Hematopoietic multipotent progenitor cell (in vitro differentiated cells): Measurements from ENCODE around the gene ASB14. TPM values are rescaled to one million over a fixed set of nuclear protein-coding genes. Genes with fewer than 3 reads are reported as not detected.
"Not testable (repeated sequence)": the region's sequence is repeated elsewhere in the genome, so short reads cannot be mapped to it uniquely, and the experiment has no call there.

Source experiments
- DNase-seq, 3 donors: peaks; one replicate each; pipeline ENCODE4 v3.0.0-alpha.2; 2011 to 2015; ENCODE audit warnings: low read depth in 2 of 3, low spot score in 2 of 3
- total RNA-seq: library from RNA; depleted of rRNA; stranded (reverse); fragments of >200 nt; gene quantifications from one replicate; pipeline ENCODE4 v1.2.3, GENCODE V29; 2012

ASB14 gene
- total RNA-seq = not detected

DNA sequence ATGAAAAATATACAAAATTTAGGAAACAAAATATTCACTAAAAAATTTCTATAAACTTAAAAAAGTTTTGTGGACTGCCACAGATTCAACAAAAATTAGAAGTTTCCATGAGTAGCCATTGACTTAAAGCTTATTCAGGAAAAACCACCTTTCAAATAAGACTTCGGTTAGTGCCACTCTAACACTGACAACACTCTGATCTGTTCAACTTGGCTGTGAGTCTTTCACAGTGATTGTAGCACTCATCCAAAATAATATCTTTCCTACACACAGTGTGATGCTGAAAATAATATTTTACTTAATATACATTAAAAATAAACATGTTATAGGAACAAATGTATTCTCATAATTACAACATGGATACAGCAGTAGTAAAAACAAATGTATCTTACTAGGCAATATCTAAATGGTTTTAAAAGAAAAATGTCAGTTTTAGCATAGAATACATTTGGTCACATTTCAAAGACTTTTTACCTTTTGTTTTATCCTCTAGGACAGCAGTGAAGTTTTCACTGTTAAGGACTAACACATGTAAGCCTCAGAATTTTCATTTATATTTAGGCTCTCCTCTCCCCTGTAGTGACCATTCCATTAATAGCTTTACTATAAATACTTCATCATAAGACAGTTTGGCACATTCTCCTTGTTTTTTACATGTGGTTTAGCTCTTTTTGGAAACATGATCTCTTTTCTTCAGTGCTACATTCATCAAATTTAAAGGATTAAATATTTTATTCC is at the start of gene ASB14:
ASB14 (minus strand) TSS at position 527 of the 738 bp plus-strand sequence. CDS start 652 bp downstream, outside the sequence.
- DNase-seq = no peak

DNA sequence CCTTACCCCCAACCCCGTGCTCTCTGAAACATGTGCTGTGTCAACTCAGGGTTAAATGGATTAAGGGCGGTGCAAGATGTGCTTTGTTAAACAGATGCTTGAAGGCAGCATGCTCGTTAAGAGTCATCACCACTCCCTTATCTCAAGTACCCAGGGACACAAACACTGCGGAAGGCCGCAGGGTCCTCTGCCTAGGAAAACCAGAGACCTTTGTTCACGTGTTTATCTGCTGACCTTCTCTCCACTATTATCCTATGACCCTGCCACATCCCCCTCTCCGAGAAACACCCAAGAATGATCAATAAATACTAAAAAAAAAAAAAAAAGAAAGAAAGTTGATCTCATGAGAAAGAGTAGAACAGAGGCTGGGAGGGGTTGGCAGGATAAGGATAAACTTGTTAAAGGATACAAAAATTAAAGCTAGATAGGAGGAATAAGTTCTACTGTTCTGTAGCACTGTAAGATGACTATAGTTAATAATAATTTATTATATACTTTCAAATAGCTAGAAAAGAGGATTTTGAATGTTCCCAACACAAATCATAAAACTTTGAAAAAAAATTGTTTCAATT is 46.7 kb upstream of the ASB14 start:
- DNase-seq = not testable (repeated sequence)

DNA sequence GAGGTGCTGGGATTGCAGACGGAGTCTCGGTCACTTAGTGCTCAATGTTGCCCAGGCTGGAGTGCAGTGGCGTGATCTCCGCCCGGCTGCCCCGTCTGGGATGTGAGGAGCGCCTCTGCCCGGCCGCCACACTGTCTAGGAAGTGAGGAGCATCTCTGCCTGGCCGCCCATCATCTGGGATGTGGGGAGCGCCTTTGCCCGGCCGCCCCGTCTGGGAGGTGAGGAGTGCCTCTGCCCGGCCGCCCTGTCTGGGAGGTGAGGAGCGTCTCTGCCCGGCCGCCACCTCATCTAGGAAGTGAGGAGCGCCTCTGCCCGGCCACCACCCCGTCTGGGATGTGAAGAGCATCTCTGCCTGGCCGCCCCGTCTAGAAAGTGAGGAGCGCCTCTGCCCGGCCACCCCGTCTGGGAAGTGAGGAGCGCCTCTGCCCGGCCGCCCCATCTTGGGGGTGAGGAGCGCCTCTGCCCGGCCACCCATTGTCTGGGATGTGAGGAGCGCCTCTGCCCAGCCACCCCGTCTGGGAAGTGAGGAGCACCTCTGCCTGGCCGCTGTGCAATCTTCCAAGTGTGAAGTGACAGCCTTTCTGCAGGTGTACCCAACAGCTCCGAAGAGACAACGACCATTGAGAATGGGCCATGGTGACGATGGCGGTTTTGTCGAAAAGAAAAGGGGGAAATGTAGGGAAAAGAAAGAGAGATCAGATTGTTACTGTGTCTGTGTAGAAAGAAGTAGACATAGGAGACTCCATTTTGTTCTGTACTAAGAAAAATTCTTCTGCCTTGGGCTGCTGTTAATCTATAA is 46.0 kb upstream of the ASB14 start:
- not testable (repeated sequence) for DNase-seq

- no peak for DNase-seq
Observed at GRCh38 chr3:57335283-57335938, 42.9 kb upstream of the ASB14 start.

DNA sequence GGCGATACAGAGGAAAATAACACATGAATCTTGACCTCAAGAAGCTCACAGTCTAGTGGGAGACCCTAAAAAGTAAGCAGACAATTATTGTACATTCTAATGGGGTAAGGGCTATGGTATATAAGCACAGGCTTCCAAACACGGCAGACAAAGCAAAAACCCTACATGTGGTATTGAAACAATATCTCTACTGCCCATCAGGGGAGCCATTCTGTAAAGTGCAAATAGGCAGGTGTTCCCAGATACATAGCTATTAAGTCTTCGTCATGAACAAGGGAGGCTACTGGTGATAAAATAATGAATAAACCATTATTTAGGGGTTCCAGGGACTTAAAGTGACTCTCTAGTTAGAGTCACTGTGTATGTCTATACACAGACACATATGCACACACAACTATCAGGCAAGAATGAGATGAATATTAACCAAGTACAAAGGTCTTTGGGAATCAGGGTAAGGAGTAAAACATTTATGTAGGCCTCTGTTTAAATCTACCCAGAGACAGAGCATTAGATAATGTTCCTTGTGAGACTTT is 38.7 kb upstream of the ASB14 start:
- no peak for DNase-seq

DNA sequence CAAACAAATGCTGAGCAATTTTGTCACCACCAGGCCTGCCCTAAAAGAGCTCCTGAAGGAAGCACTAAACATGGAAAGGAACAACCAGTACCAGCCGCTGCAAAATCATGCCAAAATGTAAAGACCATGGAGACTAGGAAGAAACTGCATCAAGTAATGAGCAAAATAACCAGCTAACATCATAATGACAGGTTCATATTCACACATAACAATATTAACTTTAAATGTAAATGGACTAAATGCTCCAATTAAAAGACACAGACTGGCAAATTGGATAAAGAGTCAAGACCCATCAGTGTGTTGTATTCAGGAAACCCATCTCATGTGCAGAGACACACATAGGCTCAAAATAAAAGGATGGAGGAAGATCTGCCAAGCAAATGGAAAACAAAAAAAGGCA is 34.0 kb upstream of the ASB14 start:
- not testable (repeated sequence) for DNase-seq

GRCh38 chr3:57314204-57314603 is 21.7 kb upstream of the ASB14 start:
- DNase-seq = no peak

GRCh38 chr3:57309769-57310360 is 17.4 kb upstream of the ASB14 start:
- DNase-seq = peak in 2 of 3 donors; percentile 22 to 36

DNA sequence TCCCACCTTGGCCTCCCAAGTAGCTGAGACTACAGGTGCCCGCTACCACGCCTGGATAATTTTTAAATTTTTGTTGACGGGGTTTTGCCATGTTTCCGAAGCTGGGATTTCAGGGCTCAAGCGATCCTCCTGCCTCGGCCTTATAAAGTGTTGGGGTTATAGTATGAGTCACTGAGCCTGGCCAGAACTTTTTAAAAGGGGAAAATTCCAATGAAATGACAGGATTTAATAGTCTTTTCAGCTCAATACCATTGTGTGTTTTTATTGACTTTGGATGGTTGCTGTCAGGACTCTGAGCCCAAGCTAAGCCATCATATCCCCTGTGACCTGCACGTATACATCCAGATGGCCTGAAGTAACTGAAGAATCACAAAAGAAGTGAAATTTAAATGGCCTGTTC is 11.0 kb upstream of the ASB14 start:
- DNase-seq = not testable (repeated sequence)

DNA sequence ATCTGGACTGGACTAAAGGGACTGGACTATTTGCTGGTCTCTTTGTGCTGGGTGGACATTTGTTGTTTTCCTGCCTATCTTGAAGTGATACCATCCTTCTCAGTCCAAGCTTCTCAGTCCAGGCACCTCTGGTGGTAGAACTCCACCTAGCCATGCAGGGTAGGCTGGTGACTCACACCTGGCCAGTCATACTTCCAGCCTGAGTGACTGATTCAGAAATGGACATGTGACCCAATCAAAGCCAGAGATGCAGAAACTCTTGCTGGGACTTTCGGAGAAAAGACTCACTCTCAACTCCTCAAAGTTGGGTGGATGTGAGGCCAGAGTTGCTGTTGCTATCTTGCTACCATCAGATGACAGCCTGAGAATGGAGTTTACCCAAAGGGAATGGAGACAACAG is 5.6 kb upstream of the ASB14 start:
- peak in 1 of 3 donors; percentile 8 for DNase-seq

GRCh38 chr3:57292897-57293526 is 527 bp upstream of the ASB14 start:
- DNase-seq = no peak

DNA sequence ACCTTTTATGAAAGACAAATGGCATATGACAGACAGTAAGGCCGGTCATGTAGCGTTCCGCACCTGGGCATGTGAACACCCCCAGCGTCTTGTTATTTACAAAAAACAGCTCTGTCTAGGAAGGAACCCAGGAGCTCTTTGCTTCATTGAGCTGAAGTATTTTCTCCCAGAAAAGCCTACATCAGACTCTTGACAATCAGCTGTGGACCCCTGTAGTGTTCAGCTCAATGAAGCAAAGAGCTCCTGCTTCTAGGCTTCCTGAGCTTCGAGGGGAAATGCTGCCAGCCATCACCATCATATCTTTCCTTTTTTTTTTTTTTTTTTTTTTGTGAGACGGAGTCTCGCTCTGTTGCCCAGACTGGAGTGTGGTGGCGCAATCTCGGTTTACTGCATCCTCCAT is 4.1 kb downstream of the ASB14 start:
- DNase-seq = no peak

GRCh38 chr3:57287205-57287604 is 5.3 kb downstream of the ASB14 start:
- no peak for DNase-seq

DNA sequence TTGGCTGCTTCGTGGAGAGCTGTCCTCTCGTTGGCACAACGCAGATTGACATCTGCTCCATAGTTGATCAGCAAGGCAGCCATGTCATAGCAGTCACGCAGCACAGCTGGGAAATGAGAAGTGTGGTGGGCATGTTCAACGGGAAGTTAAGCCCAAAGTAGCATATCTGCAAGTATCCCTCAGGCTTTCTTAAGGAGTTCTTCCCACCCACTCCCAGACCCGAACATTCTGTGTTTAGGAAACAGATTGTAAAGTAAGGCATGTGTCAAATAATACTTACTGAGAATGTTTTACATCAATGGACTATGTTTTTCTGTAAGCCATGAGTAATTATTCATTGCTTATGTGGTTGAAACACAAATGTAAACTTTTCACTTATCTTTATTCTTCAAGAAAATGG is 9.2 kb downstream of the ASB14 start:
- no peak for DNase-seq

- DNase-seq = peak in 2 of 3 donors; percentile 29 to 74
Observed at GRCh38 chr3:57281715-57282114, 10.8 kb downstream of the ASB14 start.

GRCh38 chr3:57279685-57280084 is 12.8 kb downstream of the ASB14 start:
- DNase-seq = no peak

GRCh38 chr3:57278237-57278636 is 14.2 kb downstream of the ASB14 start:
- DNase-seq = no peak

DNA sequence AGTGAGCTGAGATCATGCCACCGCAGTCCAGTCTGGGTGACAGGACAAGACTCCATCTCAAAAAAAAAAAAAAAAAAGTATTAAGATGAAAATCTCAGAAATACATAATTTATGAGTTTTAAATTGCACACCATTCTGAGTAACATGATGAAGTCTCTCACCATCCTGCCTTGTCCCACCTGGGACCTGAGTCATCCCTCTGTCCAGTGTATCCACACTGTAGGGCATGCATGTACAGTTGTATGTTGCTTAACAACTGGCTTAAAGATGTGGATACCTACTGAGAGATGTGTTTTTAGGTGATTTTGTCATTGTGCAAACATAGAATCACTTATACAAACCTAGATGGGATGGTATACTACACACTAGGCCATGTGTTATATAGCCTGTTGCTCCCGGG is 17.1 kb downstream of the ASB14 start:
- DNase-seq = no peak

DNA sequence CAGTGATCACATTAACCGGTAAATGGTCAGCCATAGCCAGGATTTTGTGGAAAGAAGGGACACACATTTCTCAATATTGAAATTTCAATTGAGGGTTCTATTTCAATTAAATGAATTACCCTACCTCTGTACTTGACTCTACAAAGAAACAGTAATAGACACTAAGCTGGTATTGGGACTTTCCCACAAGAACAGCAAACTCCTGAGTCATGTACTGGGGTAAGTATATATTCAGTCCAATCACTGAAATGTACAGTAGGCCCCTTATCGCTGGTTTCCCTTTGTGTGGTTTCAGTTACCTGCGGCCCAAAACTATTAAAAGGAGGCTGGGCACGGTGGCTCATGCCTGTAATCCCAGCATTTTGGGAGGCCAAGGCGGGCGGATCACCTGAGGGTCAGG is 17.6 kb downstream of the ASB14 start:
- no peak for DNase-seq

- no peak for DNase-seq
Observed at GRCh38 chr3:57268416-57268815, 24.1 kb downstream of the ASB14 start.
